Measurements from ENCODE around the gene PCDH9. TPM values are rescaled to one million over a fixed set of nuclear protein-coding genes. Genes with fewer than 3 reads are reported as not detected.

PCDH9 gene
- total RNA-seq, 1 donor from 2014 or later, result 33.8 TPM

GRCh38 chr13:66962953-66963352, 267.2 kb downstream of the PCDH9 start:
- TF ChIP-seq CTCF (IDR thresholded peaks at IDR 0.05), result no peak
- Mint-ChIP-seq H3K9me3 (ENCODE audit: unreplicated experiment) (no peaks in the 10 kb centered on the region), H3K4me3 (ENCODE audit: unreplicated experiment) (no peak overlapping the region), H3K36me3 (ENCODE audit: unreplicated experiment) (no peaks in the 10 kb centered on the region), H3K27ac (ENCODE audit: unreplicated experiment) (no peak overlapping the region), H3K27me3 (ENCODE audit: unreplicated experiment) (no peaks in the 10 kb centered on the region), H3K4me1 (ENCODE audit: unreplicated experiment) (peaks cover 2% of the 10 kb centered on the region)
- no peak for DNase-seq (ENCODE audit: extremely low spot score, unreplicated experiment)

GRCh38 chr13:66958611-66959010, 271.5 kb downstream of the PCDH9 start:
- Mint-ChIP-seq H3K36me3 (ENCODE audit: unreplicated experiment) (no peaks in the 10 kb centered on the region), H3K4me1 (ENCODE audit: unreplicated experiment) (peaks cover 2% of the 10 kb centered on the region), H3K27ac (ENCODE audit: unreplicated experiment) (no peak overlapping the region), H3K4me3 (ENCODE audit: unreplicated experiment) (no peak overlapping the region), H3K27me3 (ENCODE audit: unreplicated experiment) (no peaks in the 10 kb centered on the region), H3K9me3 (ENCODE audit: unreplicated experiment) (no peaks in the 10 kb centered on the region)
- DNase-seq (ENCODE audit: extremely low spot score, unreplicated experiment), result no peak
- TF ChIP-seq CTCF (IDR thresholded peaks at IDR 0.05), result no peak

- no peak overlapping the region for H3K27ac Mint-ChIP-seq (ENCODE audit: unreplicated experiment)
- H3K4me3 Mint-ChIP-seq (ENCODE audit: unreplicated experiment), result no peak overlapping the region
- no peaks in the 10 kb centered on the region for H3K36me3 Mint-ChIP-seq (ENCODE audit: unreplicated experiment)
- H3K27me3 Mint-ChIP-seq (ENCODE audit: unreplicated experiment), result no peaks in the 10 kb centered on the region
- no peak for DNase-seq (ENCODE audit: extremely low spot score, unreplicated experiment)
- H3K9me3 Mint-ChIP-seq (ENCODE audit: unreplicated experiment), result no peaks in the 10 kb centered on the region
- H3K4me1 Mint-ChIP-seq (ENCODE audit: unreplicated experiment), result no peaks in the 10 kb centered on the region
- TF ChIP-seq CTCF (IDR thresholded peaks at IDR 0.05), result no peak
These were observed 277.6 kb downstream of the PCDH9 start for GRCh38 chr13:66952507-66952906.

DNA sequence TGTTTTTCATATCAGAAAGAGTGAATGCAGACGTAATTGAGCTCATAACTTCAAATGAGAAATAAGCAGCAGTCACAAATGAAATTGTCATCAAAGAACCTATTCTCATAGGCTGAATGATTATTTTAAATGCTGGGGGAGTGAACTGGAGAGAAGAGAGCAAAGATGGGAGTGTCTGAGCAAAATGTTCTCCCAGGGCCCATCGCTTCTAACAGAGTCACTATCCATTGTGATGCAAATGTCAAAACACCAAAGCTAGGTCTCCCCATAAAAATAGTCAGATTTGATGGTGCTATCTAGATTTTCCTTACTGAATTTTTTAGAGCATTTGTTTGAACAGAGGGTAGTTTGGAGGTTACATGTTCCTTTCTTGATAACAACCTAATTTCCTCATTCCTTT, 278.7 kb downstream of the PCDH9 start:
- TF ChIP-seq CTCF (IDR thresholded peaks at IDR 0.05), result no peak
- H3K4me3 Mint-ChIP-seq (ENCODE audit: unreplicated experiment), result no peak overlapping the region

DNA sequence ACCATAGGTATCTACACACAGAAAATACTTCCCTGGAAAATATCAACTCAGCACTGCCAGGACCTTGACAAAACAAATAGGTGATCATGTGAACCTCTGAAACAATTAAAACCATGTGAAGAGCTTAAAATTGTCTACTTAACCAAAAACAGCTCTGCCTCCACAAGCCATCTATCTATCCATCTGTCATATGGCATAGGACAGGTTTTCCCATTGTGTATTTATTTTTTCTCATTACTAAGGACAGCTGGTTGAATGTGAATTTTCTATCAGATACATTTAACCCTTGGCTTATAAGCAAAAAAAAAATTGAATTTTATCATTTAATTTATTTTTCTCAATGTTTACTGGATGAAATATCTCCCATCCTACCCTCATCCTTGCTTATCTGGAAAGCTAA, 279.5 kb downstream of the PCDH9 start:
- TF ChIP-seq CTCF (IDR thresholded peaks at IDR 0.05), result no peak
- no peaks in the 10 kb centered on the region for H3K27me3 Mint-ChIP-seq (ENCODE audit: unreplicated experiment)
- DNase-seq (ENCODE audit: extremely low spot score, unreplicated experiment), result no peak
- H3K4me1 Mint-ChIP-seq (ENCODE audit: unreplicated experiment), result no peaks in the 10 kb centered on the region
- H3K9me3 Mint-ChIP-seq (ENCODE audit: unreplicated experiment), result no peaks in the 10 kb centered on the region
- H3K4me3 Mint-ChIP-seq (ENCODE audit: unreplicated experiment), result no peak overlapping the region
- H3K36me3 Mint-ChIP-seq (ENCODE audit: unreplicated experiment), result no peaks in the 10 kb centered on the region
- no peak overlapping the region for H3K27ac Mint-ChIP-seq (ENCODE audit: unreplicated experiment)

More for the DNA sequence above, 278.7 kb downstream of the PCDH9 start:
- DNase-seq (ENCODE audit: extremely low spot score, unreplicated experiment), result no peak
- Mint-ChIP-seq H3K36me3 (ENCODE audit: unreplicated experiment) (no peaks in the 10 kb centered on the region), H3K4me1 (ENCODE audit: unreplicated experiment) (no peaks in the 10 kb centered on the region), H3K27me3 (ENCODE audit: unreplicated experiment) (no peaks in the 10 kb centered on the region), H3K9me3 (ENCODE audit: unreplicated experiment) (no peaks in the 10 kb centered on the region), H3K27ac (ENCODE audit: unreplicated experiment) (no peak overlapping the region)
